T-helper 2 cell (primary cell): ENCODE results near the gene ACOX1.

ENCODE experiments used
- DNase-seq, 5 experiments: peaks; one replicate each; pipeline versions ENCODE4 v3.0.0 to v3.0.0-alpha.2; 2012 to 2022

Gene ACOX1

DNA sequence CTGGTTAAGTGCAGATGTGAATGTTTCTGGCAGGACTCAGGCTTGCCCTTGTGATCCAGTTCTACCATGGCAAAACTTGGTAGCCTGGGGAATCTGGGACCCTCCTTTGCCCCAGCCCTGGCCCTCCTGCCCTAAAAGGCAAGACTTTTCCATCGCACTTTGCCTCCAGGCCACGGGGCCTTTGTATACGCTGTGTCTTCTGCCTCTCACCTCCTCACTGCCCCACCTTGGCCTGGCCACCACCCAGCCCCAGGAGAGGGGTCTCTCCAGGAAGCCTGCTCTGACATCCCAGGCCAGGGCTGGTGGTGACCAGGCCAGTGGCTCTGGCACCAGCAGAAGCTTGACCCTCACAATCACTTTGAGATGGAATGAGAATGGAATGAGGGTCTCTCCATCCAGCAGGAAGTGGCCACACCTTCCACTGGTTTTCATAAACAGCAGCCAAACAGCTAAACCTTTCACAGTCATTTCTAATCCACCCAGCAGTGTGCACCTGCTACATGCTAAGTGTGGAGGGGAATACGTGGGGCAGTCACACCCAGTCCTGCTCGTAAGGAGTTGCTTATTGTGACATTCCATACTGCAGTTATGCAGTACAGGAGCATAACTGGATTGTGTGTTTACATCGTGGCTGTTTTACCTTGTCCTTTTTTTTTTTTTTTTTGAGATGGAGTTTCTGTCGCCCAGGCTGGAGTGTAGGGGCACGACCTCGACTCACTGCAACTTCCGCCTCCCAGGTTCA lies 72.7 kb downstream of the ACOX1 start:
- no peak for DNase-seq

DNA sequence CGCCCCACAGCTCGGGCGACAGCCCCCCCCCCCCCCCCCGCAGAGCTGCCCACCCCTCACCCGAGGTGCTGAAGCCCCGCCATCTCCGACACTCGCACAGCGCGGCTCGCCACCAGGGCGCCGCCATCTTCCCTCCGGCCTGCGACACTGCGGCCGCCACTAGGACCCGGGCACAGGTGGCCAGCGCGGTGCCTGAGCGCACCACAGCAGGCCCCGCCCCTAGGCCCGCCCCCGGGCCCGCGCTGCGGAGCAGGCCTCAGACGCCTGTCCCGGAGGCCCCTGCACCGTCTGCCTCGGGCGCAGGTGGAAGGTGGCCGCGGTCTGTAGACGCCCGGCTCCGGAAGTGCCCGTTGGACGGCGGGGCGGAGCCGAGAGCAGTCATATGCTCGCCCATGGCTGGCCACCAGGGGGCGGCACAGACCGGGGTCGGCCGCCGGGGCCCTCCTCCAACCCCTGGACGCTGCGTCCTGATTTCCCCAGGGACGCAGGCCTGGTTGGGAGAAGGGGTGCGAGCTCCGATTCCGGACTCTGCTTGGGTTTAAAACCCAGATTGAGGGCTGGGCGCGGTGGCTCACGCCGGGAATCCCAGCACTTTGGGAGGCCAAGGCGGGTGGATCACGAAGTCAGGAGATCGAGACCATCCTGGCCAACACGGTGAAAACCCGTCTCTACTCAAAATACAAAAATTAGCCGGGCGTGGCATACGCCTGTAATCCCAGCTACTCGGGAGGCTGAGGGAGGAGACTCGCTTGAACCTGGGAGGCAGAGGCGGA lies 74.0 kb downstream of the ACOX1 start, which contains the start of gene MRPL38:
Gene MRPL38, minus strand, starts transcription at position 136 of the 773 bp plus-strand sequence. Its CDS starts 9 bp downstream, at position 127.
- peak; percentile 82 to 98 (median 93) for DNase-seq

DNA sequence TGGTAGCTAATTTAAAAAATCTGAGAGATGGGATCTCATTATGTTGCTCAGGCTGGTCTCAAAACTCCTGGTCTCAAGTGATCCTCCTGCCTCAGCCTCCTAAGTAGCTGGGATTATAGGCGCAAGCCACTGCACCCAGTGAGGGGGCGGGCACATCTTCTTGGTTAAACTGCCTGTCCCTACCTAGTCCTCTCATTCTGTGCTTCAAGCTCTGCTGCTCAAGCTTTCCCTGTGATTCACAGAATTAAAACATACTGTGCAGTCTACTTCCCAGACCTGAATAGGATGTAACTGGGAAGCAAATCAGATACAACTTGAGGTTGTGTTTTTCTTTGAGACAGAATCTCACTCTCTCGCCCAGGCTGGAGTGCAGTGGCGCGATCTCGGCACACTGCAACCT lies 76.6 kb downstream of the ACOX1 start:
- DNase-seq, result no peak

DNA sequence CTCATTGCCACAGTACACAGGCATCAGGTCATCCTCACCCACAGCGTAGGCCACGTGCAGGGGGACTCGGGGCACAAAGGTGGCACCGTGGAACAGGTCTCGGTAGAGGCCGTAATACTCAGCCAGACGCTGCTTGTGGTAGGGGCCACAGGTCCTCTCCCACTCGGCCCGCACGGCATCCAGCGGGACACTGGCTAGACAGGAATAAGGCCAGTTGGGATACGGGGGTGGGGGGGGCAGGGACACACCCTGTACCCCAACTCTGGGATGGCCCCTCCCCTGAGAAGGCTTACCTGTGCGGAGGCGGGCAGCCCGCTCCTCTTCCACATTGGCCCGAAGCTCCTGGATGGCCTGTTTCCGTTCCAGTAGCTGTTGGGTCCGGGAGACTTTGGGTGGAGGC lies 77.2 kb downstream of the ACOX1 start:
- no peak for DNase-seq

DNA sequence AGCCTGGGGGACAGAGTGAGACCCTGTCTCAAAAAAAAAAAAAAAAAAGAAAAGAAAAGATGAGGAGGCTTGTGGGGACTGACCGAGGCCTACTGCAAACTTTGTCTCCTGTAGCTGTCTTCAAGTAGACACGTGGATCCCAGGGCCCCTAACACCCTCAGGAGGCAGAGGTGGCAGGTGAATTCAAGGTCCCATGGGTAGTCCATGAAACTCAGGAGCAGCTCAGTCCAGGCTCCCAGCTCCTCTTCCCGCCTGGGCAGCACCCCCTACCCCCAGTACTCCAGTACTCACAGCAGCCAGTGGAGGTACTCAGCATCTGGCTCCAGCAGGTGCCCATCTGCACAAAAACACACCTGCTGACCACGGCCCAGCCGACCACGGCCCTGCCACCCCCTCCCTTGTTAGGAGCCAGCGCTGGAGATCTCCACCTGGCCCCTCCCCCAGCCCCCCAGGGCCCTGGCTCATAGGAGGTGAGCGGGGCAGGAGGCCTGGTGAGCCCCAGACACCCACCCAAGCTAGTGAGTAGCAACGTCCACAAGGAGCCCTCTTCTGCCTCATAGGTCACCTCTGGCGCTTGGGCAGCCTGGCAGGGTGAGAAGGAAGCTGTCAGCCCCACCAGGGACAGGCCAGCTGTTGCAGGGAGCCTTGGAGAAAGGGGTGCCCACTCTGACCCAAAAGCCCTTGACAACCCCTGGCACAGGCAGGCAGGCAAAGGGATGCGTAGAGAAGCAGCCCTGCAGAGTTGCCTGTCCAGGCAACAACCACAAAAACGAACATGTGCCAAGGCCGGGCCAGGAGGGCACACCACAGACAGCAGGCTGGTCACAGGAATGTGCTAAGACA lies 78.1 kb downstream of the ACOX1 start:
- no peak for DNase-seq

DNA sequence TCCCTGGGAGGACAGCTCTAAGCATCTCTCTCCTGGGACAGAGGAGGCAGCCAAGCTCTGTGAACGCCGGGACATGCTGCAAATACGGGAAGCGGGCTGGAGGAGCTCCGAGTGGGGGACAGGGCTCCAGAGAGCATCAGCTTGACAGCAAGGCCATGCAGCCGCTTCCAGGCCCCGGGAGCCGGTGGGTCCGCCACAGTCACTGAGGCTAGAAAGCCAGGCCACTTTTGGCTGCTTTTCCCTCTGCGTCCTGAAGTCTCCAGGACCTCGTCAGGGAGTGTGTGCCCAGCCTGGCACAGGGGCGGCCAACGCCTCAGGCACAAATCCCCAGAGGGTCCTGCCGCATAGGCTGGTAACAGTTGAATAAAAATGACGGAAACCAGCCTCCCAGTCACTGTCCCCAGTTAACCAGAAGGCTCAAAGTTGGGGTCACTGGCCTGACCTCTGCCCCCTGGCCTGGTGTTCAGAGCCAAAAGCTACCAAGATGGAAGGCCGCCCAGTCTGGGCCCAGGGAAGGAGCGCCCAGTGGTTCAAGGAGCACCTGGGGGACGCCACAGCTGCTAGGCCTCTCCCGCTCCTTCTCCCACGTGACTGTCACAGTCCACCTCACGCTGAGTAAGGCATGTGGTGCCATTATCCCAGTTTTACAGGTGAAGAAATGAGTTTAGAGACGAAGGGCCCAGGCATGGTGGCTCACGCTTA lies 79.0 kb downstream of the ACOX1 start:
- no peak for DNase-seq

DNA sequence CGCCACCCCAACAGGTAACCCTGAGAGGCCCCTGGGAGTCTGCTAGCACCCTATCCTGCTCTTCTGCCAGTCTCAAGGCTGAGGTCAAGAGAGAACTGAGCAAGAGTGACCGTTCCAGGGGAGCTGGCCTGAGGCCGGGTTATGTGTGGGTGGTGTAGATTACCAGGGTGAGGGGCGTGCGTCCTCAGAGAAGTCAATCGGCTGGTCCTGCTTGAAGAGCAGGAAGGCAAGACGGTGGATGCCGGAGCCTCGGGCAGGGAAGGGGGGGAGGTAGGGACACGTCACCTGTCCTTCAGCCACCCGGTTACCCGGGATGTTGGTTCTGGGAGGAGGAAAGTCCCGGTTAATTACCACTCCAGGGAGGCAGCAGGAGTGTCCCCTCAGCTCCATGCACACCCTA lies 79.6 kb downstream of the ACOX1 start:
- no peak for DNase-seq

DNA sequence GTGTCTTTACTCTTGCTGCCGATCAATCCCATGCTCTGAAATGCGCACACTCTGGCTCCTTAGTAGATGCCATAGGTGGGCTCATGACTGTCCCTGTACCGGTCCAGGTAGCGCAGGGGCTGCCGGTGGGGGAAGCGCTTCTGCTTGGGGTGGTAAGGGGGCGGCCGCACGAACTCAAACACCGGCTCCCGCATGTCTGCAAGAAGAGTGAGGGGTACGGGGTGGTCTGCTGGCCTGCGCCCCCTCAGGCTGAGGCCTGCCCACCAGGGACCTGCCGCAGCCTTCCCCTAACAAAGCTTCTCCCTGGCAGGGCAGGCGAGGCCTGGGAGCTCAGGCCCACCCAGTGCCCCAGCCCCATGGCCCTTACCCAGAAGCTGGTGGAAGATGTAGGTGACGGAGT lies 80.2 kb downstream of the ACOX1 start:
- DNase-seq, result no peak

DNA sequence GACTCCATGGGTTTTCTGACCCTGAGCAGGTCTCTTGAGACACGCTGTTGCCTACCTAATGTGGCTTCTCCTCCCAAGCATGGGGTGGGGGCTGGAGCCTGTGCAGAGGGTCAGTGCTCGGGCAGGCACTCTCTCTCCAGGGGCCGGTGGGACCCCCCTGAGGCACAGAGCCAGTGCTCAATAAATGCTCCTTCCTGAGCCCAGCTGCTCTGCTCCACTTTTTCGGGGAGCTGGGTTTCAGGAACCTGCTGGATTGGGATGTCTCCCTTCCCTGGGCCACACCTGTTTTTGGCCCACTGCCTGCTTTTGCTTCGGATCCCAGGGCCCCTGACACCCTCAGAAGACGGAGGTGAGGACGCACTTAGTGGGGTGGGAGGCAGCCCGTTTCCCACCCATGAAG lies 80.9 kb downstream of the ACOX1 start:
- no peak for DNase-seq

DNA sequence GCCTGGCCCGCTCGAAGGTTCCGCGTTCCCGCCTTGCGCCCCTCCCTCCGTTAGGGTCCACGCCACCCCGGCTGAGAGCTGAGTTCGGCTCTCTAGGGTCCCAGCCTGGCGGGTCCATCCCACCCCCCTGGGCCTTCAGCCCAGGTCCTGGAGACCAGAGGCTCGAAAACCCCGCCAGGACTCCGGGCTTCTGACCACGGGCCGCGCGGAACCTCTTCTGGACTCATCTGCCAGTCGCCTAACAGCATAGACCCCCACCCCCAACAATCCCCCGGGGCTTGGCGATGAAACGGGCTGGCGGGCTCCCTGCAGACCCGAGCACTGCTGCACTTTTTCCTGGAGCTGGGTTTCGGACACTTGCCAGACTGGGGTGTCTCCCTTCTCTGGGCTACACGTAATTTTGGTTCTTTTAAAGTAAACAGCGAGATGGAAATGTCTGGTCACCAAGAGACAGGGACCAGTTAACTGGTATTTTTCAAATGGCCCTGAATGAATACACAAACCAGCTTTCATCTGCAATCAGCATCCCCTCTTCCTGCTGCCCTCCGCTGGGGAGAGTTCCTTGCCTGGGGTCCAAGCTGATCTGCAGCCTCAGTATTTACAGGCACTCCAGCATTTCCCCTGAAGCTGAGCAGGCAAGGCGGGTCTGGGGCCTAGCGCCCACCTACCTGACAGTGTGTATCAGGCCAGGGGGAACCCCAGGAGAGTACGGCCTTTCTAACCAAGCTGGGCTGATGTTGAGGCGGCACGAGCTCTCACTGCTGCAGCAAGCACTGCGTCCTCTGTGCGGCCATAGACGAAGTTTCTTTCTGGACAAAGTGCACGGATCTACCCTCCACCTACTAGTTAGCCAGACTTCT lies 81.6 kb downstream of the ACOX1 start:
- DNase-seq, result no peak

DNA sequence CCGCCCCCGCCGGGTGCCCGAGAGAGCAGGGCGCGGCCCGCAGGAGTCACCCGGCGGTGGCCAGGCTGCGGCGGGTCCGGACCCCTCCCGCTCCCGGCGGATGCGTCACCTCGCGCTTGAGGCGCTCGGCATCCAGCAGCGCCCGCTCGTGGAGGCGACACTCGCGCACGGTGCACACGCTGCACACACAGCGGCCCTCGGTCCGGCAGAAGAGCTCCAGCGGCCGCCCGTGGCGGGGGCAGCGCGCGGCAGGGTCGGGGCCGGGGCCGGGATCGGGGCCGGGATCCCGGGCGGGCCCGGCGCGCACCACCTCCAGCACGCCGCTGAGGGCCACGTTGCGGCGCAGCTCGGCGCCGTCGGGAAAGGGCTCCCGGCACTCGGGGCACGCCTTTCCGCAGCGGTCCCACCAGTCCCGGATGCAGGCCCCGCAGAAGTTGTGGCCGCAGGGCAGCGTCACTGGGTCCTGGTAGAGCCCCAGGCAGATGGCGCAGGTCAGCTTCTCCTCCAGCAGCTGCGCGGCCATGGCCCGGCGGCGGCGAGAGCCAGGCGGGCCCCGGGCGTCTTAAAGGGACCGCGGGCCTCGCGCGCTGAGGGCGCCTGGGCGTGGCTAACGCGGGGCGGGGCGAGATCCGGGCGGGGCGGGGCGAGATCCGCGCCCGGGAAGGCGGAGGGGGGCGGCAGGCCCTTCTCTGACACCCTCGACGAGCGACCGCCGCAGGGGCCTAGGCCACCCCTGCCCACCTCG lies 82.4 kb downstream of the ACOX1 start, which contains the start of gene TRIM65:
Gene TRIM65, minus strand, starts transcription at position 537 of the 745 bp plus-strand sequence. Its CDS starts 14 bp downstream, at position 523.
- peak; percentile 56 to 81 (median 64) for DNase-seq

DNA sequence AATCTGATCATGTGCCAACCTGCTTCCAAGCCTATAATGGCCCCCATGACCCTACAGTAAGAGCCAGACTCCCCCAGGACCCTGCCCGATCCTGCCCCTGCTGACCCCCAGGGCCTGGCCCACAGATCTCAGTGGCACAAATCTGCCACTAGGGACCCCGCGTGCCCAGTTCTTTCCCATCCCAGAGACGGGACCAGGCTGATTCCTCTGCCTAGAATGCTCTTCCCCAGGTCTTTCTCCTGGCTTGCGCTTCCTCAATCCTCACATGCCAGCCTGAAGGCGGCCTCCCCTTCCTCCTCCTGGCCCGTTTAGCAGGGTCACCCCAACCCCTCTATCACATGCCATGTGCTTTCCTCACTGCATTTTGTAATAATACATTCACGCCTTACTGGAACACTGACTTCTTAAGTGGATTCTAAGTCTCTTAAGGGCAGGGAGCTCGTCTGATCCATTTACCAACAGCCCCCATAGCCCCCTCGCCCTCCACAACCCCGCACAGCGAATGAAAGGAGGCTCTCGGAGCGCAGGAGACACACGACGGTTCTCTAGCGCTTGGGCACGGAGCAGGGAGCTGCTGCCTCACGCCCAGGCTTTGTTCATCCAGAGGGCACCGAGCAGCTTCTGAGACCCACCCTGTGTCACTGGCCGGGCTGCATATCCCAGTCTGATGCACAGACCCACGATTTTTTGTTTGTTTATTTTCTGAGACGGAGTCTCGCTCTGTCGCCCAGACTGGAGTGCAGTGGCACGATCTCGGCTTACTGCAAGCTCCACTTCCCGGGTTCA lies 83.4 kb downstream of the ACOX1 start:
- DNase-seq, result no peak

DNA sequence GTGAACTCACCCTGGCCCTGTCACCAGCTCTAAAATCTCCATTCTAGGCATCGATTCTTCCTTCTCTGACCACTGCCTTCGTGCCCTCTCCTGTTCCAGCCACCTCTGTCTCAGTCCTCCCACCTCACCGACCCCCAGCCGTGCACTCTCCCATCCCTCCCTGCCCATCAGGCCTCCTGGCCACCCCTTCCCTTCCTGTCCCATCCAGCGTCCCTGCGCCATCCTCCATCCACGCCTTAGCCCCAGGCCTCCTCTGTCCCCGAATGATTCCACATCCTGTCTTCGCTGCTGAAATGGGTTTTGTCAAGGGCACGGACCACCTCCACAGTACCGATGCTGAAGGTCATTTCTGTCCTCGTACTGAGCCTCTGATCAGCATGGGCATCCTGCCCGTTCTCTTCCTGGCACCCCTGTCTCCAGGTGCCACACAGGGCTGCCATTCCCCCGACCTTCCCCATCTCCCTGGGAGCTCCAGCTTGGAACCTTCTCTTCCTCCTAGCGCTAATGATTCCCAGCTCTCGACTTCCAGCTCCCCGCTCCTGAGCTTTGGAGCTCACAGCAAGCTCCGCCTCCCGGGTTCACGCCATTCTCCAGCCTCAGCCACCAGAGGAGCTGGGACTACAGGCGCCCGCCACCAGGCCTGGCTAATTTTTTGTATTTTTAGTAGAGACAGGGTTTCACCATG lies 84.8 kb downstream of the ACOX1 start:
- DNase-seq, result no peak

DNA sequence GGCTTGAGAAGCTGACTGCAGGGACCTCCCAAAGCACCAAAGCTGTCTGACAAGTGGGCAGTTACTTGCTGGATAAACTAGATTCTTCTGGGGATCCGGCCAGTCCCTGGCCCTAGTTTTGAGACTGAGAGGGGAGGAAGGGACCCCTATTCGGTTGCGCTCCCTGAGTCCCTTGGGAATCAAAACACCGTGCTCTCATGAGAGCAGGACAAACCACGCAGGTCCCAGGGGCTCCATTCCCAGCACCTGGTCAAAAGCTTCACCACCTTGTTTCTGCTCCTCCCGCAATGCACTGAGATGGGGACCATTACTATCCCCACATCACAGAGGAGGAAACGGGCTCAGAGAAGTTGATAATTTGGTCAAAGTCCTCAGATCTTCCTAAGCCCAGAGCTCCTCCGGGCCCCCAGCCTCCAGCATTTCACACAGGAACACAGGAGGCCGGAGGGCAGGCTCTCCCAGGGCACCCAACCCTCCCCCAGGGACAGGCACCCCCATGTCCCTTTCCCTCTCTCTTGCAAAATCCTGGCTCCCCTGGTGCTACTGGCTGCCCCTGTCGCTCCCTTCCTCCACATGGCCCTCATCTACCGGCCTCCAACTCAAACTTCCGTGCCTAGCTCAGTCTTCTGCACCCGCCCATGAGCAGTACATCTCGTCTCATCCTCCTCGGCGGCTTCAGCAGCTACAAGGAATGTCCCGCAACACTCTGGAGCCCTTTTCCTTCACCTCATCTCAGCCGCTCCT lies 85.5 kb downstream of the ACOX1 start:
- DNase-seq, result no peak

DNA sequence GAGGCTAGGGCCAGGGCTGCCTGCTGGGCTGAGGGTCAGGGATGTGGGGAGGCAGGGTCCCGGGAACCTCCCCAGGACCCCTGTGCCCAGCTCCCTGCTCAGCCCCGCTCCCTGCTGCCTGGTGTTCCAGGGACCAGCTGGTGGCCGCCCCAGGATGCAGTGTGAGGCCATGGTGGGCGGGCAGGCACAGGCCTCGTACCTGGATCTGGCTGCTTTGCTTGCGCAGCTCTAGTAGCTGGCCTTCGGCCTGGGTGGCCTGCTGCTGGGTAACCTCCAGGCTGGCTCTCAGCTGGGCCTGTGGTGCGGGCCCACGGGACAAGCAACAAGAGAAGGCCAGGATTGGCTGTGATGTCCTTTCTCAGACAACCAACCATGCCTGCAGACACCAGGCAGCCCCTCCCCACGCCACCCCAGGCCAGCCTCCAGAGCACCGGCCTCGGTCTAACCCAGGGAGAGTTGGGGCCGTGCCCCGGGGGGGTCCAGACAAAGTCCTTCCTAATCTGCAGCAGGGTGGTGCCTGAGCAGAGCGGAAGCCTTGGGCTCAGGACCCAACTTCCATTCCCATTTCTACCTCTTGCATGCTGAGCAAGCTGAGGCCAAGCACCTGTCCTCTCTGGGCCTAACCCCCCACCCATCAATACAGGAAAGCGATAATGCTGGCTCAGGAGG lies 86.3 kb downstream of the ACOX1 start:
- no peak for DNase-seq

DNA sequence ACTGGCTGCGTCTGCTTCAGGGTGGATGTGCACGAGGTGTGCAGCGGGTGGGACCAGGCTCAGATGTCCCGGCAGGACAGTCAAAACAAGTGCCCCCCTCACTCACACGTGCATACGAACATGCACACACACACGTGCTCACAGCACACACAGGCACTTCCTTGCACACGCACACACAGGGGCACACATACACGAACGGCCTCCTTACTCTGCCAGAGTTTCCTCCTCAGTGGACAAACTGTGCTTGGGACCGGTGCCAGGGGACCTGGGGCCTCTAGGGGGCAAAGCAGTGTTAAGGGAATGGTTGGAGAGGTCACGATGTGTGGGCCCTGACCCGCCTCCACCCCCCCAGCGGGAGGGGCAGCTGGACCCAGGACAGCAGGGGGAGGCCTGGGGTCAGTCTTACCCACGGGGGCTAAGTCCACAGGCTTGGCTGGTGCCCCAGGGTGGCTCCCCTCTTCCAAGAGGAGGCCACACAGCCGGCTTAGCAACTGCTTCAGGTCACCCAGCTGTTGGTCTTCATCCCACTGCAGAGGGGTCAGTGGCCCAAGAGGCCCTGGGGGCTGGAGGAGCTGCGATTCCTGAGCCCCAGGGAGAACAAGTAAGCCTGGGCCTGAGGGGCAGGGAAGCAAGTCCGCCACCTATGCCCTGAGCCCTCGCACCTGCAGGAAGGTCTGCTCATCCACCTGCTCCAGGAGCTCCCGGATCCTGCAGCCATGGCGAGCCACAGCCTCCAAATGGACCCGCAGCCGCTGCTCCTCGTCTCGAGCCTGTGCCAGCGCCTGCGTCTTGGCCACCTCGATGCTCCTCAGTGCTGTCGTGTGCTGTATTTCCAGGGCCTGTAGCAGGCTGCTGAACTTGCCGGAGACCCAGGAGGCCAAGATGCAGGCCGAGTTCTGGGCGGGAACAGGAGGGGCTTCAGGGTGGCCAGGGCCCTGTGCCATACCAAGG lies 87.1 kb downstream of the ACOX1 start:
- DNase-seq, result no peak
